ENCODE results near the gene TSHZ3. TPM values are rescaled to one million over a fixed set of nuclear protein-coding genes. Genes with fewer than 3 reads are reported as not detected.

The TSHZ3 gene
- total RNA-seq, 4 donors from 2014 or later, result 3.2 to 65.5 (median 27.9) TPM

DNA sequence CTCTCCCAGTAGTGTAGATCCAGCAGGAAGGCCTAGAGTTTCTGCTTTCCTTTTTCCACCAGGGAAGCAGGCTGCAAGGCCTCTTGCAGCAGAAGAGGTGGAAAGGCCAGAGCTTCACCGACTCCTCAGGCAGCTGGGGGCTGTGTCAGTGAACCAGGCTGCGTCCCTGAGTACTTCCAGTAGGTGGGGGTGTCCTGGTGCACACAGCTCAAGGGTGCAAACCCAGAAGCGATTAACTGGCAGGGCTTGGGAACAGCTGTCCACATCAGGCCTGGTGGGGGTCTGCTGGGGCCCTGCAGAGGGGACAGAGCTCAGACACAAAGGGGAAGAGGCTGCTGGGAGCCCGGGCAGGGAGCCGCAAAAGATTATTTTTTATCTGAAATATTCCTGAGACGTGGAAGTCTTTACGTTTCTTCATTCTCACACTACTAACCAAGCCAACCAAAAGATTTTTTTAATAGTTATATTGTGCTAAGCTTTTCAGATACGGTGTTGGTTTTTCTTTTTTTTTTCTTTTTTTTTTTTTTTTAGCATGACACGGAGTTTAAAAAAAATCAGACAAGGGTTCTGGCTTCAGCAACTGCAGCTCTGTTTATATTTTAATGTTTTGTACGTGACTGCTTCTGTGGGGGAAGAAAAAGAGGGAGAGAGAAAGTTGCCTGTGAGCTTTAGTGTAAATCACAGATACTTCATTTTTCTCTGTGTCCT, 11.0 kb downstream of the TSHZ3 start:
- peak; percentile 77 to 79 for DNase-seq
- Histone ChIP-seq H3K27me3 (no peaks in the 10 kb centered on the region), H3K4me3 (peak overlapping the region in 1 of 2 donors; percentile 1)

DNA sequence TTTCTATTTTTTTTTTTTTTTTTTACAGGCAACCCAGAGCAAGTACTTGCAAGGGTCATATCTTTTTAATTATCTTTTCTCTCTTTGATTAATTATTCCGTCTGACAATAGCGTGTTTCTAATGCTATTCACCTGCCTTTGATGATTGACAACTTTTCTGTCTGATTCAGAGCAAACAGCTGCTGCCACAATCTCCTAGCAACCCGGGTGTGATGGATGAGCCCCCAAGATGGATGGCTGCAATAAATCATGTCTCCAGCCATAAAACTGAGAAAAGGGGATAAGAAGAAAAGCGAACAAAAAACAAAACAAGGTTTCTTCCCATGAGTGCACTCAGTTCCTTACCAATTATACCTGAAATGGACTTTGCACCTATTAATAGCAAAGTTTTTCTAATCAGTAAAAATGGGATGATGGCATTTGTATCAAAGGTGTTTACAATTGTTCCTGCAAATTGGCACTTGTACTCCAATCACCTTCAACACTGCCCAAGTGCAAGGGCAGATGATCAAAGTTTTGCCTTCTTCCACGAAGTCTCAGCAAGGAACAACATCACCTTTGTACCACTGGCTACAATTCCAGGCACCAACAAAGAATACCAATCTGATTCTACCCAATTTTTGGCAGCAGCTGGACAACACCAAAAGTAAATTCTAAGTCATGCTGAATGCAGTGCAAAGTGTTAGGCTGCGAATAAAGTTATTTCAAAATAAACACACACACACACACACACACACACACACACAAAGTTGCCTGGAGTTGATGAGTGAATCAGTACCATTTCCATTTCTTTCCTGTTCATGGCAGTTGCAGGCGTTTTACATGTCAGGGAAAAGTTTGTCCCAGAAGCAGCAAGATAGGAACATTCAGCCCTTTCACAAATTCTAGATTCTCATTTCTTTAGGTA, 12.0 kb downstream of the TSHZ3 start:
- peaks cover 13 to 24% of the 10 kb centered on the region in 2 donors for H3K4me1 ChIP-seq
- no peaks in the 10 kb centered on the region for H3K9me3 ChIP-seq
- no peak for TF ChIP-seq POLR2A (IDR thresholded peaks at IDR 0.05)
- TF ChIP-seq, protein P1, sequence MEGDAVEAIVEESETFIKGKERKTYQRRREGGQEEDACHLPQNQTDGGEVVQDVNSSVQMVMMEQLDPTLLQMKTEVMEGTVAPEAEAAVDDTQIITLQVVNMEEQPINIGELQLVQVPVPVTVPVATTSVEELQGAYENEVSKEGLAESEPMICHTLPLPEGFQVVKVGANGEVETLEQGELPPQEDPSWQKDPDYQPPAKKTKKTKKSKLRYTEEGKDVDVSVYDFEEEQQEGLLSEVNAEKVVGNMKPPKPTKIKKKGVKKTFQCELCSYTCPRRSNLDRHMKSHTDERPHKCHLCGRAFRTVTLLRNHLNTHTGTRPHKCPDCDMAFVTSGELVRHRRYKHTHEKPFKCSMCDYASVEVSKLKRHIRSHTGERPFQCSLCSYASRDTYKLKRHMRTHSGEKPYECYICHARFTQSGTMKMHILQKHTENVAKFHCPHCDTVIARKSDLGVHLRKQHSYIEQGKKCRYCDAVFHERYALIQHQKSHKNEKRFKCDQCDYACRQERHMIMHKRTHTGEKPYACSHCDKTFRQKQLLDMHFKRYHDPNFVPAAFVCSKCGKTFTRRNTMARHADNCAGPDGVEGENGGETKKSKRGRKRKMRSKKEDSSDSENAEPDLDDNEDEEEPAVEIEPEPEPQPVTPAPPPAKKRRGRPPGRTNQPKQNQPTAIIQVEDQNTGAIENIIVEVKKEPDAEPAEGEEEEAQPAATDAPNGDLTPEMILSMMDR (IDR thresholded peaks at IDR 0.05), result no peak
- intact Hi-C loops (cut with DNase I; ENCODE audit: low total_unique reads), result loop anchor here (10.0 kb wide), 1 partner anchor 72 kb away; no protein-coding TSS in a partner anchor
- no peaks in the 10 kb centered on the region for H3K36me3 ChIP-seq
- no peaks in the 10 kb centered on the region for H3K27me3 ChIP-seq
- H3K4me3 ChIP-seq, result no peak overlapping the region
- DNase-seq, result no peak
- peak overlapping the region; percentile 77 to 80 for H3K27ac ChIP-seq

More for the DNA sequence above, 11.0 kb downstream of the TSHZ3 start:
- intact Hi-C loops (cut with DNase I; ENCODE audit: low total_unique reads), result loop anchor here (10.0 kb wide), 1 partner anchor 73 kb away; no protein-coding TSS in a partner anchor
- no peaks in the 10 kb centered on the region for H3K9me3 ChIP-seq
- H3K27ac ChIP-seq, result peak overlapping the region; percentile 77 to 80
- TF ChIP-seq, protein P1 (IDR thresholded peaks at IDR 0.05), result peak; percentile 46 to 73 (median 58)
- no peak for TF ChIP-seq POLR2A (IDR thresholded peaks at IDR 0.05)
- H3K4me1 ChIP-seq, result peaks cover 13 to 23% of the 10 kb centered on the region in 2 donors
- H3K36me3 ChIP-seq, result no peaks in the 10 kb centered on the region

DNA sequence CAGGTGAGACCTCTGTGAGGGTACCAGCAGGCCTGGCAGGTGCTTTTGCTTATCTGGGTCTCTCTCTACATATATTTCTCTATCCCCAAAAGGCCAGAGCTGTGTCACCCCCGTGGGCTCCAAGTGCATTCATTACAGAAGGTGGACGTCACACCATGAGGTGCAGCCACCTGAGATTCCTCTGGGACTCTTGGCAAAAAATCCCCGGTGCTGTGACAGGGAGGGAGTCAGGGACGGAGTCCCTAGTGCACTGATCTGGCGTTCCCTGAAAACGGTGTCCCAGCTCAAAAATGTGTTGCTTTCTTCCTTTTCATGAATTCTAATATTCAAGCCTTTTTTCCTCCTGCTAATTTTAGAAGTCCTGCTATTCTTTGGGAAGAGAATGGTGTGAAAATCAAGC, 13.5 kb downstream of the TSHZ3 start:
- H3K27me3 ChIP-seq, result no peaks in the 10 kb centered on the region
- intact Hi-C loops (cut with DNase I; ENCODE audit: low total_unique reads), result loop anchor here (10.0 kb wide), 1 partner anchor 71 kb away; no protein-coding TSS in a partner anchor
- no peaks in the 10 kb centered on the region for H3K36me3 ChIP-seq
- H3K4me3 ChIP-seq, result no peak overlapping the region
- peaks cover 11 to 36% of the 10 kb centered on the region in 2 donors for H3K4me1 ChIP-seq
- DNase-seq, result no peak
- peak overlapping the region; percentile 46 to 72 for H3K27ac ChIP-seq
- H3K9me3 ChIP-seq, result no peaks in the 10 kb centered on the region
- TF ChIP-seq, protein P1 (IDR thresholded peaks at IDR 0.05), result no peak

DNA sequence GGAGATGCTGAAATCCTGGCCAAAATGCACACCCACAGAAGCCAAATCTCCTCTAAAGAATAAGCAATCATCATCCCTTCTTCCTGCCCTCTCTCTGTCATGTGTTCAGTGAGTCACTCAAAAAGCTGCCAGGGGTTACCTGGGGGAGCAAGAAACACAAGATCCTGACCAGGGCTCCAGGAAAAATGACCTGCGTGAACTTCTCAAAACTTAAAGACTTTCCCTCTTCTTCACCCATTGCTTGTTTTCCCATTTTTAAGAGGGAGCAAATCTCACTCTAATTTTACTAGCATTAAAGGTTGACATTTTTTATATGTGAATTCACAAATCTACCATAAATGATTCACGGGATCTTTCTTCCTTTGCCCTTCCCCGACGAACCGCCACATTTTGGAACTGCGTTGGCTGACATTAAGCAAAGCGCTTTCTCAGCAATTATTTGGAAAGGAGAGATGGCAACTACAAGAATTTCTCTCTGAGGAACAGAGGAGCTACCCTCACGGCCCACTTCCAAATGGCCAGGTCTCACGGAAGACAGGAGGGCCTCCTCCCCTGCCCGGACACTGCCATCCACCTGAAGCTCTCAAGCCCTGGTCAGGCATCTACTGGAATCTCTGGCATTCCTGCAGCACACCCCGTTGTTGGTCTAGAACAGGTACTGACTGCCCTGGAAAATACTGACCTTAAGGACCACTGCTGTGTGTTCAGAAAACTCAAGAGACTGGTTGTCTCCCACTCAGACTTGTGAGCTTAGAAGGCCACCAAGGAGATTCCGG, 14.2 kb downstream of the TSHZ3 start:
- Histone ChIP-seq H3K27me3 (no peaks in the 10 kb centered on the region), H3K27ac (peak overlapping the region; percentile 46 to 72), H3K4me1 (peaks cover 7 to 36% of the 10 kb centered on the region in 2 donors), H3K4me3 (no peak overlapping the region), H3K9me3 (no peaks in the 10 kb centered on the region), H3K36me3 (no peaks in the 10 kb centered on the region)
- no peak for TF ChIP-seq POLR2A (IDR thresholded peaks at IDR 0.05)
- TF ChIP-seq, protein P1 (IDR thresholded peaks at IDR 0.05), result no peak
- DNase-seq, result peak in 1 of 2 donors; percentile 60
- intact Hi-C loops (cut with DNase I; ENCODE audit: low total_unique reads), result loop anchor here (10.0 kb wide), 1 partner anchor 70 kb away; no protein-coding TSS in a partner anchor

Data from uterus (tissue), 4 donors.